NOMO-1 treated with dmso at 0.1 percent for 144 hours (cell line): Measurements from ENCODE around the gene CCDC106.
A peak's percentile ranks its signal among the peaks of the same experiment; 100 is the strongest.

Experiments used
- DNase-seq: peaks from one replicate; lab custom pipeline; 2025; ENCODE audit not compliant: unreplicated experiment; lab: John Stamatoyannopoulos, UW

CCDC106 gene

GRCh38 chr19:55635856-55636440 lies 12.1 kb upstream of the CCDC106 start:
- DNase-seq = no peak

- no peak for DNase-seq
These were observed 11.3 kb upstream of the CCDC106 start for GRCh38 chr19:55636723-55637122.

GRCh38 chr19:55637534-55637933 lies 10.5 kb upstream of the CCDC106 start:
- DNase-seq = no peak

GRCh38 chr19:55638864-55639359 lies 9.1 kb upstream of the CCDC106 start:
- peak; percentile 22 for DNase-seq

- DNase-seq = no peak
These were observed 7.9 kb upstream of the CCDC106 start for GRCh38 chr19:55640043-55640576.

GRCh38 chr19:55640577-55641425 lies 7.2 kb upstream of the CCDC106 start, which contains the start of gene ZNF580:
ZNF580 (plus strand) TSS chr19:55641002; CDS start chr19:55642509, 1,507 bp downstream.
- DNase-seq = no peak

- DNase-seq = no peak
These were observed 6.4 kb upstream of the CCDC106 start for GRCh38 chr19:55641426-55642152.

- no peak for DNase-seq
These were observed 5.6 kb upstream of the CCDC106 start for GRCh38 chr19:55642153-55643002.

- DNase-seq = peak; percentile 63
These were observed 4.8 kb upstream of the CCDC106 start, which contains the start of gene ZNF581 for GRCh38 chr19:55643003-55643886. ZNF581 (plus strand) TSS chr19:55643649; CDS start chr19:55644572, 923 bp downstream.

- DNase-seq = no peak
These were observed 4.2 kb upstream of the CCDC106 start for GRCh38 chr19:55643887-55644176.

- DNase-seq = no peak
These were observed 3.7 kb upstream of the CCDC106 start for GRCh38 chr19:55644191-55644833.

- no peak for DNase-seq
These were observed 3.0 kb upstream of the CCDC106 start for GRCh38 chr19:55644842-55645511.

GRCh38 chr19:55645512-55645881 lies 2.5 kb upstream of the CCDC106 start:
- DNase-seq = no peak

- no peak for DNase-seq
These were observed 902 bp upstream of the CCDC106 start for GRCh38 chr19:55646889-55647731.

- DNase-seq = no peak
These were observed 714 bp downstream of the CCDC106 start for GRCh38 chr19:55648585-55649267.

- DNase-seq = no peak
These were observed 1.5 kb downstream of the CCDC106 start for GRCh38 chr19:55649268-55650125.
